Liver (tissue), 9 donors: Measurements from ENCODE around the gene FOXD2. TPM values are rescaled to one million over a fixed set of nuclear protein-coding genes. Genes with fewer than 3 reads are reported as not detected.

Experiments
- DNase-seq: peaks from one replicate; pipeline ENCODE4 v3.0.0-alpha.2; 2017; ENCODE audit warnings: low spot score
- H3K27ac ChIP-seq, 2 donors: one replicate each; pipeline ENCODE4 v1.7.0; 2013; ENCODE audit warnings: inconsistent platforms in 2 of 2, low read length in 2 of 2, control low read depth in 1 of 2, low read depth in 1 of 2, mild to moderate bottlenecking in 1 of 2
- H3K27me3 ChIP-seq, 4 donors: one replicate each; pipeline versions ENCODE4 v1.6.1 to v1.7.0; 2013; ENCODE audit warnings: low read length in 3 of 4, inconsistent platforms in 1 of 4, mild to moderate bottlenecking in 1 of 4, moderate library complexity in 1 of 4; ENCODE audit not compliant: control insufficient read depth in 4 of 4, insufficient read depth in 4 of 4
- H3K36me3 ChIP-seq, 4 donors: one replicate each; pipeline versions ENCODE4 v1.6.1 to v1.7.0; 2013; ENCODE audit warnings: low read length in 3 of 4, mild to moderate bottlenecking in 3 of 4, low read depth in 1 of 4, moderate library complexity in 1 of 4; ENCODE audit not compliant: control insufficient read depth in 4 of 4, insufficient read depth in 3 of 4
- H3K4me1 ChIP-seq, 4 donors: one replicate each; pipeline versions ENCODE4 v1.6.1 to v1.7.0; 2013; ENCODE audit warnings: low read length in 3 of 4, mild to moderate bottlenecking in 3 of 4, moderate library complexity in 1 of 4; ENCODE audit not compliant: control insufficient read depth in 4 of 4, insufficient read depth in 4 of 4
- H3K4me3 ChIP-seq, 3 donors: one replicate each; pipeline versions ENCODE4 v1.6.1 to v1.7.0; 2013; ENCODE audit warnings: low read length in 3 of 3, control low read depth in 1 of 3, low read depth in 1 of 3, mild to moderate bottlenecking in 1 of 3
- H3K9ac ChIP-seq, 2 donors: one replicate each; pipeline ENCODE4 v1.7.0; 2013; ENCODE audit warnings: low read length in 2 of 2, mild to moderate bottlenecking in 2 of 2, moderate library complexity in 2 of 2, control low read depth in 1 of 2, low read depth in 1 of 2
- H3K9me3 ChIP-seq, 4 donors: one replicate each; pipeline versions ENCODE4 v1.6.1 to v1.7.0; 2013; ENCODE audit warnings: low read length in 3 of 4; ENCODE audit not compliant: control insufficient read depth in 4 of 4
- EGR1 ChIP-seq, 2 donors: IDR thresholded peaks; 2 replicates each; pipeline ENCODE4 v1.6.1; 2016 to 2018; ENCODE audit warnings: antibody characterized with exemption in 2 of 2, low read depth in 2 of 2
- FOXA1 ChIP-seq: IDR thresholded peaks from 2 replicates; pipeline ENCODE4 v1.6.1; 2016; ENCODE audit warnings: antibody characterized with exemption
- FOXA2 ChIP-seq: IDR thresholded peaks from 2 replicates; pipeline ENCODE4 v1.6.1; 2016; ENCODE audit warnings: antibody characterized with exemption
- HNF4A ChIP-seq, 2 donors: conservative IDR thresholded peaks; 2 replicates each; pipeline ENCODE4 v1.6.1; 2016; ENCODE audit warnings: antibody characterized with exemption in 2 of 2, mild to moderate bottlenecking in 2 of 2
- HNF4G ChIP-seq: IDR thresholded peaks from 2 replicates; pipeline ENCODE4 v1.6.1; 2016; ENCODE audit warnings: antibody characterized with exemption
- JUND ChIP-seq, 2 donors: IDR thresholded peaks; 2 replicates each; pipeline ENCODE4 v1.6.1; 2016; ENCODE audit warnings: antibody characterized with exemption in 2 of 2
- NR2F2 ChIP-seq: IDR thresholded peaks from 2 replicates; pipeline ENCODE4 v1.6.1; 2016; ENCODE audit warnings: antibody characterized with exemption
- RAD21 ChIP-seq, 2 donors: IDR thresholded peaks; 2 replicates each; pipeline ENCODE4 v1.6.1; 2016; ENCODE audit warnings: antibody characterized with exemption in 2 of 2, mild to moderate bottlenecking in 2 of 2
- RXRA ChIP-seq, 2 donors: IDR thresholded peaks; 2 replicates each; pipeline ENCODE4 v1.6.1; 2017 to 2018; ENCODE audit warnings: antibody characterized with exemption in 2 of 2, mild to moderate bottlenecking in 1 of 2
- SP1 ChIP-seq: IDR thresholded peaks from 2 replicates; pipeline ENCODE4 v1.6.1; 2018; ENCODE audit warnings: antibody characterized with exemption, mild to moderate bottlenecking
- TAF1 ChIP-seq: conservative IDR thresholded peaks from 2 replicates; pipeline ENCODE4 v1.6.1; 2016; ENCODE audit warnings: antibody characterized with exemption, mild to moderate bottlenecking
- YY1 ChIP-seq: IDR thresholded peaks from 2 replicates; pipeline ENCODE4 v1.6.1; 2016; ENCODE audit warnings: antibody characterized with exemption, mild to moderate bottlenecking
- WGBS: extraction: QIAGEN DNeasy Blood & Tissue Kit; methylation state at CpG from one replicate; pipeline ENCODE4 v1.1.7; 2013; 5-methylcytosine and 5-hydroxymethylcytosine counted together
- polyA plus RNA-seq, 2 donors: library from polyadenylated mRNA; stranded (reverse) in 1 of 2; unstranded in 1 of 2; fragments of 200-250 nt in 1 of 2; fragments of >200 nt in 1 of 2; fragmentation: Nextera tagmentation in 1 of 2; extraction: Ambion mirVana in 1 of 2; gene quantifications; one replicate each; pipeline versions ENCODE4 v1.2.1 to v1.2.3, GENCODE V29; 2013 to 2015
- total RNA-seq, 2 donors: library from RNA; depleted of rRNA; stranded (reverse); fragments of >200 nt; gene quantifications; one replicate each; pipeline ENCODE4 v1.2.3, GENCODE V29; 2014
- TF ChIP-seq, protein P1 (sequence below): IDR thresholded peaks from 2 replicates; pipeline ENCODE4 v1.6.1; 2016; ENCODE audit warnings: antibody characterized with exemption
- TF ChIP-seq, protein P2 (sequence below): IDR thresholded peaks from 2 replicates; pipeline ENCODE4 v1.6.1; 2016; ENCODE audit warnings: antibody characterized with exemption, mild to moderate bottlenecking
- TF ChIP-seq, protein P3 (sequence below): IDR thresholded peaks from 2 replicates; pipeline ENCODE4 v1.6.1; 2016; ENCODE audit warnings: antibody characterized with exemption
- TF ChIP-seq, protein P4 (sequence below): IDR thresholded peaks from 2 replicates; pipeline ENCODE4 v1.6.1; 2016; ENCODE audit warnings: antibody characterized with exemption
- TF ChIP-seq, protein P5 (sequence below): fragments of 150-350 bp; IDR thresholded peaks from 2 replicates; pipeline ENCODE4 v1.5.1; 2017; ENCODE audit warnings: improper control_type of control experiment, low read depth, low read length; ENCODE audit not compliant: missing input control
- donor health status: healthy.
- donor health status: healthy.
- donor health status: healthy.
- donor health status: healthy.
- donor health status: healthy.

FOXD2 gene
- total and polyA plus RNA-seq, 4 donors, result 0.05 to 0.17 (median 0.08) TPM; not detected in 1

DNA sequence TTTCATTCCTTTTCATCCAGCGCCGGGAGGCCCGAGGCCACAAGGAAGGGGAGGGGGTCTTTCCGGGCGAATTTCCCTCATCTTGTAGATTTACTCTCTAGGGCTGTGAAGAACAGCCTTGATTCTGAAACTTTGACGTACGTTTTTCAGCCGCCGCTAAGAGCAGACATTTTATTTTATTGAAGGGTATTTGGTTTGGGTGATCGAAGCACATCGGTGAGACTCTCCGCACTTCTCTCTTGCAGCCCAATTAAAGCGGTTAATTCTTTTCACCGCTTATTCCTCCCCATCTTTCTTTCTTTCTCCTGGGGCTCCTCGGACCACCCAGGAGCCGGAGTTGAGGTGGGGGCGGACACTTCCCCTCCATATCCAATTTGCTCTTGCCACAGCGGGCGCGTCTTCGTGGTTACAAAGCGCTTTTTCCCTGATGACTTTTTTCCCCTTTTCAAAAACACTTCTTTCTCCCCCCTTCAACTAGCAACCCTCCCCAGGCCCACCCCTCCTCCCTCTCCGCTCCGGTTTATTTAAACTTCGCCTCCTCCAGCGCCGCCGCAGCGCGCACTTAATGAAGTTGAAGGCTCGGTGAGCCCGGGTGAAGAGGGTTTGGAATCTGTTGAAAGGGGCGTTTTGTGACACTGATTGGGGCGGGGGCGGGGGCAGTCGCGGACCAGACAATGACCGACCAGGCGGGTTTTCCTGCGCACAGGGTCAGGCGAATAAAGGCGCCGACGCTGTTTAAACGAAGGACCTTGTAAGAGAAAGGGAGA is 5.9 kb downstream of the FOXD2 start:
- no peaks in the 10 kb centered on the region for H3K36me3 ChIP-seq
- 17% methylated on average over 45 of the region's 45 CpGs for WGBS
- TF ChIP-seq RAD21 (IDR thresholded peaks at IDR 0.05) (no peak), FOXA2 (no peak), EGR1 (IDR thresholded peaks at IDR 0.05; ENCODE audit: low read depth in 2 of 2) (no peak), FOXA1 (no peak), JUND (IDR thresholded peaks at IDR 0.05) (no peak), RXRA (IDR thresholded peaks at IDR 0.05) (no peak), NR2F2 (no peak), TAF1 (no peak), SP1 (no peak), HNF4A (conservative IDR thresholded peaks at IDR 0.05) (no peak), HNF4G (no peak), YY1 (no peak)
- TF ChIP-seq, protein P1, sequence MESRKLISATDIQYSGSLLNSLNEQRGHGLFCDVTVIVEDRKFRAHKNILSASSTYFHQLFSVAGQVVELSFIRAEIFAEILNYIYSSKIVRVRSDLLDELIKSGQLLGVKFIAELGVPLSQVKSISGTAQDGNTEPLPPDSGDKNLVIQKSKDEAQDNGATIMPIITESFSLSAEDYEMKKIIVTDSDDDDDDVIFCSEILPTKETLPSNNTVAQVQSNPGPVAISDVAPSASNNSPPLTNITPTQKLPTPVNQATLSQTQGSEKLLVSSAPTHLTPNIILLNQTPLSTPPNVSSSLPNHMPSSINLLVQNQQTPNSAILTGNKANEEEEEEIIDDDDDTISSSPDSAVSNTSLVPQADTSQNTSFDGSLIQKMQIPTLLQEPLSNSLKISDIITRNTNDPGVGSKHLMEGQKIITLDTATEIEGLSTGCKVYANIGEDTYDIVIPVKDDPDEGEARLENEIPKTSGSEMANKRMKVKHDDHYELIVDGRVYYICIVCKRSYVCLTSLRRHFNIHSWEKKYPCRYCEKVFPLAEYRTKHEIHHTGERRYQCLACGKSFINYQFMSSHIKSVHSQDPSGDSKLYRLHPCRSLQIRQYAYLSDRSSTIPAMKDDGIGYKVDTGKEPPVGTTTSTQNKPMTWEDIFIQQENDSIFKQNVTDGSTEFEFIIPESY, result no peak
- TF ChIP-seq, protein P2, sequence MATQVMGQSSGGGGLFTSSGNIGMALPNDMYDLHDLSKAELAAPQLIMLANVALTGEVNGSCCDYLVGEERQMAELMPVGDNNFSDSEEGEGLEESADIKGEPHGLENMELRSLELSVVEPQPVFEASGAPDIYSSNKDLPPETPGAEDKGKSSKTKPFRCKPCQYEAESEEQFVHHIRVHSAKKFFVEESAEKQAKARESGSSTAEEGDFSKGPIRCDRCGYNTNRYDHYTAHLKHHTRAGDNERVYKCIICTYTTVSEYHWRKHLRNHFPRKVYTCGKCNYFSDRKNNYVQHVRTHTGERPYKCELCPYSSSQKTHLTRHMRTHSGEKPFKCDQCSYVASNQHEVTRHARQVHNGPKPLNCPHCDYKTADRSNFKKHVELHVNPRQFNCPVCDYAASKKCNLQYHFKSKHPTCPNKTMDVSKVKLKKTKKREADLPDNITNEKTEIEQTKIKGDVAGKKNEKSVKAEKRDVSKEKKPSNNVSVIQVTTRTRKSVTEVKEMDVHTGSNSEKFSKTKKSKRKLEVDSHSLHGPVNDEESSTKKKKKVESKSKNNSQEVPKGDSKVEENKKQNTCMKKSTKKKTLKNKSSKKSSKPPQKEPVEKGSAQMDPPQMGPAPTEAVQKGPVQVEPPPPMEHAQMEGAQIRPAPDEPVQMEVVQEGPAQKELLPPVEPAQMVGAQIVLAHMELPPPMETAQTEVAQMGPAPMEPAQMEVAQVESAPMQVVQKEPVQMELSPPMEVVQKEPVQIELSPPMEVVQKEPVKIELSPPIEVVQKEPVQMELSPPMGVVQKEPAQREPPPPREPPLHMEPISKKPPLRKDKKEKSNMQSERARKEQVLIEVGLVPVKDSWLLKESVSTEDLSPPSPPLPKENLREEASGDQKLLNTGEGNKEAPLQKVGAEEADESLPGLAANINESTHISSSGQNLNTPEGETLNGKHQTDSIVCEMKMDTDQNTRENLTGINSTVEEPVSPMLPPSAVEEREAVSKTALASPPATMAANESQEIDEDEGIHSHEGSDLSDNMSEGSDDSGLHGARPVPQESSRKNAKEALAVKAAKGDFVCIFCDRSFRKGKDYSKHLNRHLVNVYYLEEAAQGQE, result no peak
- TF ChIP-seq, protein P3, sequence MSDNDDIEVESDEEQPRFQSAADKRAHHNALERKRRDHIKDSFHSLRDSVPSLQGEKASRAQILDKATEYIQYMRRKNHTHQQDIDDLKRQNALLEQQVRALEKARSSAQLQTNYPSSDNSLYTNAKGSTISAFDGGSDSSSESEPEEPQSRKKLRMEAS, result no peak
- TF ChIP-seq, protein P4, sequence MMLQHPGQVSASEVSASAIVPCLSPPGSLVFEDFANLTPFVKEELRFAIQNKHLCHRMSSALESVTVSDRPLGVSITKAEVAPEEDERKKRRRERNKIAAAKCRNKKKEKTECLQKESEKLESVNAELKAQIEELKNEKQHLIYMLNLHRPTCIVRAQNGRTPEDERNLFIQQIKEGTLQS, result no peak
- TF ChIP-seq, protein P5, sequence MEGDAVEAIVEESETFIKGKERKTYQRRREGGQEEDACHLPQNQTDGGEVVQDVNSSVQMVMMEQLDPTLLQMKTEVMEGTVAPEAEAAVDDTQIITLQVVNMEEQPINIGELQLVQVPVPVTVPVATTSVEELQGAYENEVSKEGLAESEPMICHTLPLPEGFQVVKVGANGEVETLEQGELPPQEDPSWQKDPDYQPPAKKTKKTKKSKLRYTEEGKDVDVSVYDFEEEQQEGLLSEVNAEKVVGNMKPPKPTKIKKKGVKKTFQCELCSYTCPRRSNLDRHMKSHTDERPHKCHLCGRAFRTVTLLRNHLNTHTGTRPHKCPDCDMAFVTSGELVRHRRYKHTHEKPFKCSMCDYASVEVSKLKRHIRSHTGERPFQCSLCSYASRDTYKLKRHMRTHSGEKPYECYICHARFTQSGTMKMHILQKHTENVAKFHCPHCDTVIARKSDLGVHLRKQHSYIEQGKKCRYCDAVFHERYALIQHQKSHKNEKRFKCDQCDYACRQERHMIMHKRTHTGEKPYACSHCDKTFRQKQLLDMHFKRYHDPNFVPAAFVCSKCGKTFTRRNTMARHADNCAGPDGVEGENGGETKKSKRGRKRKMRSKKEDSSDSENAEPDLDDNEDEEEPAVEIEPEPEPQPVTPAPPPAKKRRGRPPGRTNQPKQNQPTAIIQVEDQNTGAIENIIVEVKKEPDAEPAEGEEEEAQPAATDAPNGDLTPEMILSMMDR, result no peak
- H3K27me3 ChIP-seq, result peaks cover 0 to 36% (median 15%) of the 10 kb centered on the region in 4 donors
- H3K4me3 ChIP-seq, result no peak overlapping the region
- no peak overlapping the region for H3K9ac ChIP-seq
- H3K9me3 ChIP-seq, result peaks cover 0 to 11% (median 1%) of the 10 kb centered on the region in 4 donors
- peaks cover 0 to 9% (median 3%) of the 10 kb centered on the region in 4 donors for H3K4me1 ChIP-seq
- DNase-seq, result no peak
- H3K27ac ChIP-seq, result no peak overlapping the region
